Fibroblast of lung (primary cell): ENCODE data around the gene SH3BP2. TPM values are rescaled to one million over a fixed set of nuclear protein-coding genes. Genes with fewer than 3 reads are reported as not detected.

ENCODE experiments used
- DNase-seq, 2 donors: peaks; one replicate each; pipeline versions ENCODE4 v3.0.0 to v3.0.0-alpha.2; 2010; ENCODE audit warnings: low read depth in 2 of 2
- H2AFZ ChIP-seq: 2 replicates; pipeline ENCODE4 v1.5.1; 2012; ENCODE audit warnings: low read length, control low read depth, inconsistent platforms
- H3K27ac ChIP-seq: 2 replicates; pipeline ENCODE4 v1.5.1; 2011; ENCODE audit warnings: low read length, control low read depth; ENCODE audit not compliant: insufficient read depth
- H3K27me3 ChIP-seq: 2 replicates; pipeline ENCODE4 v1.5.1; 2011; ENCODE audit warnings: mild to moderate bottlenecking, low read length; ENCODE audit not compliant: control insufficient read depth, insufficient read depth
- H3K36me3 ChIP-seq: 2 replicates; pipeline ENCODE4 v1.5.1; 2011; ENCODE audit warnings: low read length; ENCODE audit not compliant: control insufficient read depth, insufficient read depth
- H3K4me1 ChIP-seq: 2 replicates; pipeline ENCODE4 v1.5.1; 2011; ENCODE audit warnings: low read length; ENCODE audit not compliant: control insufficient read depth, insufficient read depth; ENCODE audit errors: extremely low read depth
- H3K4me2 ChIP-seq: 2 replicates; pipeline ENCODE4 v1.5.1; 2011; ENCODE audit warnings: low read length, control low read depth; ENCODE audit not compliant: insufficient read depth; ENCODE audit errors: extremely low read depth
- H3K4me3 ChIP-seq, 4 experiments: fragments of 200-600 bp in 1 of 4; sonication (generic) in 1 of 4; replicated peaks in 1 of 4; 2 replicates each; pipeline ENCODE4 v1.5.1; 2011 to 2016; ENCODE audit warnings: low read length in 4 of 4, low read depth in 3 of 4, mild to moderate bottlenecking in 3 of 4, control low read depth in 2 of 4, inconsistent platforms in 1 of 4, mixed read lengths in 1 of 4; ENCODE audit not compliant: insufficient read depth in 1 of 4; ENCODE audit errors: control extremely low read depth in 1 of 4
- H3K79me2 ChIP-seq: 2 replicates; pipeline ENCODE4 v1.5.1; 2012; ENCODE audit warnings: mild to moderate bottlenecking, low read length, inconsistent platforms; ENCODE audit not compliant: control insufficient read depth, insufficient read depth
- H3K9ac ChIP-seq: 2 replicates; pipeline ENCODE4 v1.5.1; 2011; ENCODE audit warnings: mild to moderate bottlenecking, low read length, control low read depth; ENCODE audit not compliant: insufficient read depth
- H3K9me3 ChIP-seq: 2 replicates; pipeline ENCODE4 v1.5.1; 2012; ENCODE audit warnings: low read depth, low read length; ENCODE audit not compliant: control insufficient read depth, insufficient read depth
- H4K20me1 ChIP-seq: 2 replicates; pipeline ENCODE4 v1.5.1; 2011; ENCODE audit warnings: low read length; ENCODE audit not compliant: control insufficient read depth, insufficient read depth; ENCODE audit errors: extremely low read depth
- CTCF ChIP-seq, 2 donors: IDR thresholded peaks in 1 of 2; conservative IDR thresholded peaks in 1 of 2; 1 replicate in 1 of 2; 2 replicates in 1 of 2; pipeline ENCODE4 v1.5.1; 2011 to 2012; ENCODE audit warnings: low read length in 2 of 2, control low read depth in 1 of 2, inconsistent platforms in 1 of 2, low read depth in 1 of 2, mild to moderate bottlenecking in 1 of 2
- EZH2 ChIP-seq: IDR thresholded peaks from 2 replicates; pipeline ENCODE4 v1.5.1; 2012; ENCODE audit warnings: low read length, control low read depth, mild to moderate bottlenecking; ENCODE audit errors: missing control alignments
- polyA plus RNA-seq, 2 donors: library from polyadenylated mRNA; depleted of rRNA in 1 of 2; stranded (reverse) in 1 of 2; unstranded in 1 of 2; fragments of >200 nt; gene quantifications; 2 replicates each; pipeline ENCODE4 v1.2.1, GENCODE V29; 2011 to 2012; ENCODE audit warnings: missing spikeins in 1 of 2
- total RNA-seq: library from RNA; depleted of rRNA; stranded (reverse); fragments of >200 nt; gene quantifications from 2 replicates; pipeline ENCODE4 v1.2.1, GENCODE V29; 2014

SH3BP2 gene
- total and polyA plus RNA-seq, 2 donors (not counting 1 experiment from before 2014, with no cell fraction given): 8.6 to 14.1 TPM

GRCh38 chr4:2807571-2807970 lies 14.7 kb downstream of the SH3BP2 start:
- Histone ChIP-seq H3K27me3 (no peaks in the 10 kb centered on the region), H3K4me1 (peaks cover 23% of the 10 kb centered on the region), H3K27ac (no peak overlapping the region), H4K20me1 (no peaks in the 10 kb centered on the region), H3K4me2 (no peak overlapping the region), H3K36me3 (peaks cover 4% of the 10 kb centered on the region), H2AFZ (no peak overlapping the region), H3K79me2 (peaks cover 2% of the 10 kb centered on the region), H3K4me3 (no peak overlapping the region), H3K9me3 (no peaks in the 10 kb centered on the region), H3K9ac (no peak overlapping the region)
- TF ChIP-seq CTCF (conservative IDR thresholded peaks at IDR 0.05 in 1 of 2, IDR thresholded peaks at IDR 0.05 in 1 of 2; ENCODE audit: low read depth in 1 of 2, low read length in 2 of 2): no peak
- no peak for DNase-seq

GRCh38 chr4:2808001-2808400 lies 15.1 kb downstream of the SH3BP2 start:
- no peak for DNase-seq
- peaks cover 4% of the 10 kb centered on the region for H3K79me2 ChIP-seq
- no peaks in the 10 kb centered on the region for H3K27me3 ChIP-seq
- H3K4me3 ChIP-seq: no peak overlapping the region
- H3K4me1 ChIP-seq: peaks cover 23% of the 10 kb centered on the region
- no peaks in the 10 kb centered on the region for H3K9me3 ChIP-seq
- H3K36me3 ChIP-seq: peaks cover 4% of the 10 kb centered on the region
- no peak overlapping the region for H3K9ac ChIP-seq
- no peak overlapping the region for H3K4me2 ChIP-seq
- TF ChIP-seq EZH2 (no peak), CTCF (conservative IDR thresholded peaks at IDR 0.05 in 1 of 2, IDR thresholded peaks at IDR 0.05 in 1 of 2; ENCODE audit: low read depth in 1 of 2, low read length in 2 of 2) (no peak)
- no peak overlapping the region for H3K27ac ChIP-seq
- H2AFZ ChIP-seq: no peak overlapping the region
- no peaks in the 10 kb centered on the region for H4K20me1 ChIP-seq

DNA sequence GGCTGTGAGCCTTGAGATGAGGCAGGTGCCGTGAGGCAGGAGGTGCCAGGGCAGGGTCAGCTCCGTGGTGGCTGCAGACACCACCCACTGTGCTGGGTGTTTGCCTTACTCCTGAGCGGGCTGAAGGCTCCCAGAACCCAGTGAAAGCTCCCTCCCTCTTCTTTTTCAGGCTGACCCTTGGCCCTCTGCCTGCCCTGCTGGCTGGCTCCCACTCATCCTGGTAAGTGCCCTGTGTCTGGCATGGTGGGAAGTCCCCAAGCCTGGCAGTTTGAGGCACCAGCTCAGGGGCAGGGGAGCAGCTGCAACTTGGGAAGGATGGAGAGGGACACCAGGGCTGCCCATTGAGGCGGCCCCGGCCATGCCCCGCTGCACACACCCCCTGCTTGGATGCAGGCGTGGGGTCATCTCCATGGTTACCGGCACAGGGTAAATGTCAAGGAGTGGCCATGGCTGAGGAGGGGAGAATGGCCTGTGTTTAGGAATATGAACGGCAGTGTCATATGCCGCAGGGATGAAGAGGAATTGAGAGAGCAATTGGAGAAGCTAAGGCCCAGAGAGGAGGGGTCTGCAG lies 16.8 kb downstream of the SH3BP2 start:
- no peaks in the 10 kb centered on the region for H3K27me3 ChIP-seq
- peaks cover 25% of the 10 kb centered on the region for H3K4me1 ChIP-seq
- DNase-seq: no peak
- no peak overlapping the region for H3K4me3 ChIP-seq
- H4K20me1 ChIP-seq: no peaks in the 10 kb centered on the region
- peaks cover 9% of the 10 kb centered on the region for H3K79me2 ChIP-seq
- H3K27ac ChIP-seq: no peak overlapping the region
- peaks cover 4% of the 10 kb centered on the region for H3K36me3 ChIP-seq
- no peaks in the 10 kb centered on the region for H3K9me3 ChIP-seq
- H3K9ac ChIP-seq: no peak overlapping the region
- no peak overlapping the region for H2AFZ ChIP-seq
- no peak for TF ChIP-seq CTCF (conservative IDR thresholded peaks at IDR 0.05 in 1 of 2, IDR thresholded peaks at IDR 0.05 in 1 of 2; ENCODE audit: low read depth in 1 of 2, low read length in 2 of 2)
- no peak for TF ChIP-seq EZH2
- no peak overlapping the region for H3K4me2 ChIP-seq
